K562 (cell line): ENCODE results near the gene KRT77. TPM values are rescaled to one million over a fixed set of nuclear protein-coding genes. Genes with fewer than 3 reads are reported as not detected.

Experiments used
- ATAC-seq: fragments of 200-7000 bp; cut with Tn5 transposase; 3 replicates; pipeline ENCODE4 v1.9.1; 2020; ENCODE audit warnings: moderate library complexity
- BruUV-seq: library from RNA; stranded (reverse); fragments of 400-500 nt; replicated peaks from 2 replicates; lab custom pipeline; 2021; lab: Mats Ljungman, UMichigan
- CTCF ChIA-PET: fragments of 300-600 bp; formaldehyde crosslinking; extraction: SDS; loops from one replicate; lab custom pipeline; 2021; ENCODE audit warnings: low intra/inter-chr PET ratio; lab: Yijun Ruan, JAX
- POLR2A ChIA-PET: fragments of 300-600, 350-650 bp; sonication (Branson Sonifier 250); formaldehyde crosslinking; extraction: SDS; loops from one replicate; lab custom pipeline; 2021; ENCODE audit warnings: antibody characterized with exemption, inconsistent platforms; lab: Yijun Ruan, JAX
- DNase-seq, 4 experiments: peaks; one replicate each; pipeline versions ENCODE4 v3.0.0 to v3.0.0-alpha.2; 2011 to 2018; ENCODE audit warnings: low spot score in 3 of 4, mixed read lengths in 3 of 4; ENCODE audit errors: extremely low read depth in 1 of 4
- FAIRE-seq: peaks from 2 replicates; lab custom pipeline; 2011; peaks lifted over from hg19 to GRCh38; lab: Jason Lieb, UNC
- H2AFZ ChIP-seq: 2 replicates; pipeline ENCODE4 v1.6.0; 2011; ENCODE audit warnings: low read depth, low read length, control low read depth, inconsistent platforms
- H3K27ac ChIP-seq: fragments of 200-600 bp; 3 replicates; pipeline ENCODE4 v1.8.0; 2011; ENCODE audit warnings: low read depth, mild to moderate bottlenecking, control low read depth, inconsistent platforms, low read length, moderate library complexity, mixed read lengths; ENCODE audit errors: extremely low read depth
- H3K27me3 ChIP-seq, 2 experiments: fragments of 300-600 bp in 1 of 2; 2 replicates in 1 of 2; 3 replicates in 1 of 2; pipeline versions ENCODE4 v1.6.0 to v1.8.0; 2011; ENCODE audit warnings: inconsistent platforms in 2 of 2, low read length in 2 of 2, mild to moderate bottlenecking in 1 of 2, mixed read lengths in 1 of 2, moderate library complexity in 1 of 2; ENCODE audit not compliant: control insufficient read depth in 2 of 2, insufficient read depth in 2 of 2
- H3K36me3 ChIP-seq: fragments of 300-600 bp; 3 replicates; pipeline ENCODE4 v1.8.0; 2011; ENCODE audit warnings: mild to moderate bottlenecking, low read length, inconsistent platforms; ENCODE audit not compliant: control insufficient read depth, insufficient read depth
- H3K4me1 ChIP-seq, 2 experiments: fragments of 200-600 bp in 1 of 2; replicated peaks in 1 of 2; 2 replicates in 1 of 2; 3 replicates in 1 of 2; pipeline versions ENCODE4 v1.5.1 to v1.8.0; 2011; ENCODE audit warnings: inconsistent platforms in 2 of 2, low read length in 2 of 2, mild to moderate bottlenecking in 1 of 2, mixed read lengths in 1 of 2, moderate library complexity in 1 of 2; ENCODE audit not compliant: control insufficient read depth in 2 of 2, insufficient read depth in 2 of 2
- H3K4me2 ChIP-seq: 2 replicates; pipeline ENCODE4 v1.6.1; 2011; ENCODE audit warnings: low read length, control low read depth, inconsistent platforms, mixed read lengths; ENCODE audit not compliant: insufficient read depth
- H3K4me3 ChIP-seq: fragments of 200-600 bp; sonication (generic), shearing (Covaris generic); 2 replicates; pipeline ENCODE4 v1.5.1; 2016; ENCODE audit warnings: control low read depth, inconsistent platforms
- H3K79me2 ChIP-seq: fragments of 200-600 bp; 3 replicates; pipeline ENCODE4 v1.8.0; 2011; ENCODE audit warnings: low read length, inconsistent platforms; ENCODE audit not compliant: control insufficient read depth, insufficient read depth
- H3K9ac ChIP-seq, 2 experiments: 2 replicates each; pipeline versions ENCODE4 v1.6.0 to v1.6.1; 2011; ENCODE audit warnings: low read depth in 2 of 2, low read length in 2 of 2, control low read depth in 1 of 2, inconsistent platforms in 1 of 2, mild to moderate bottlenecking in 1 of 2, mixed read lengths in 1 of 2; ENCODE audit not compliant: insufficient read depth in 1 of 2
- H3K9me1 ChIP-seq: one replicate; pipeline ENCODE4 v1.6.0; 2011; ENCODE audit warnings: inconsistent platforms, mild to moderate bottlenecking, low read length, moderate library complexity; ENCODE audit not compliant: control insufficient read depth, insufficient read depth
- H3K9me3 ChIP-seq: replicated peaks from 2 replicates; pipeline ENCODE4 v1.5.1; 2011; ENCODE audit warnings: low read depth, low read length, inconsistent platforms; ENCODE audit not compliant: control insufficient read depth, insufficient read depth
- H4K20me1 ChIP-seq: replicated peaks from 2 replicates; pipeline ENCODE4 v1.6.1; 2011; ENCODE audit warnings: low read length, inconsistent platforms, mixed read lengths; ENCODE audit not compliant: control insufficient read depth, insufficient read depth
- CBX2 ChIP-seq: fragments of 200-600 bp; sonication (generic); IDR thresholded peaks from one replicate; pipeline ENCODE4 v1.6.1; 2012; ENCODE audit warnings: mild to moderate bottlenecking, low read length, inconsistent platforms; ENCODE audit not compliant: insufficient read depth, poor library complexity, severe bottlenecking
- DMBX1 ChIP-seq: fragments of 250-450 bp; sonication (Bioruptor Pico); IDR thresholded peaks from 2 replicates; pipeline ENCODE4 v1.8.0; 2022; ENCODE audit warnings: inconsistent platforms, mild to moderate bottlenecking, moderate library complexity, borderline replicate concordance
- MAFK ChIP-seq: IDR thresholded peaks from 2 replicates; pipeline ENCODE4 v1.6.1; 2011; ENCODE audit warnings: low read length, improper control_type of control experiment
- MAZ ChIP-seq, 2 experiments: fragments of 450-650 bp in 1 of 2; sonication (generic) in 1 of 2; formaldehyde crosslinking; IDR thresholded peaks in 1 of 2; conservative IDR thresholded peaks in 1 of 2; 2 replicates each; pipeline versions ENCODE4 v1.4.0 to v1.5.0; 2020; ENCODE audit warnings: mild to moderate bottlenecking in 1 of 2, missing genetic modification reagents in 1 of 2
- RBBP5 ChIP-seq: fragments of 200-600 bp; sonication (generic); IDR thresholded peaks from 2 replicates; pipeline ENCODE4 v1.6.1; 2012; ENCODE audit warnings: borderline replicate concordance, mild to moderate bottlenecking, low read length, control low read depth, inconsistent platforms; ENCODE audit not compliant: insufficient read depth, poor library complexity, severe bottlenecking
- TRIM25 ChIP-seq: fragments of 450-650 bp; IDR thresholded peaks from 2 replicates; pipeline ENCODE4 v1.7.0; 2016; ENCODE audit warnings: borderline replicate concordance
- ZC3H11A ChIP-seq: IDR thresholded peaks from 2 replicates; pipeline ENCODE4 v1.6.1; 2012; ENCODE audit warnings: low read depth, low read length, improper control_type of control experiment
- ZNF124 ChIP-seq: sonication (generic); formaldehyde crosslinking; IDR thresholded peaks from 2 replicates; pipeline ENCODE4 v1.8.1; 2022; ENCODE audit warnings: missing genetic modification reagents
- ZNF212 ChIP-seq: fragments of 450-650 bp; formaldehyde crosslinking; IDR thresholded peaks from 2 replicates; pipeline ENCODE4 v1.4.0; 2020; ENCODE audit warnings: mild to moderate bottlenecking
- ZNF316 ChIP-seq: fragments of 450-650 bp; IDR thresholded peaks from 2 replicates; pipeline ENCODE4 v1.6.1; 2016
- ZZZ3 ChIP-seq: fragments of 450-650 bp; IDR thresholded peaks from 2 replicates; pipeline ENCODE4 v1.6.1; 2016; ENCODE audit warnings: antibody characterized with exemption, mild to moderate bottlenecking, moderate library complexity
- WGBS: fragments of 100-300 bp; shearing (Covaris generic); methylation state at CpG from one replicate; pipeline ENCODE4 v1.1.6; 2016; ENCODE audit warnings: low coverage, mixed read lengths; ENCODE audit not compliant: insufficient coverage; ENCODE audit errors: missing lambda C conversion rate; 5-methylcytosine and 5-hydroxymethylcytosine counted together
- in situ Hi-C: fragments of 300-500 bp; cut with MboI; formaldehyde crosslinking; loops from 4 replicates; pipeline ENCODE4 v1.15.0; 2018; ENCODE audit warnings: inconsistent platforms, mixed read lengths
- intact Hi-C: fragments of 100-400 bp; cut with micrococcal nuclease; formaldehyde crosslinking; loops from 2 replicates; pipeline ENCODE4 v1.14.2; 2022
- polyA plus RNA-seq, 8 experiments: library from polyadenylated mRNA; depleted of rRNA in 4 of 8; stranded (reverse) in 5 of 8; unstranded in 3 of 8; fragments of >200 nt; fragmentation: Nextera tagmentation in 2 of 8; fragmentation: Illumina TruSeq in 1 of 8; extraction: Ambion mirVana in 2 of 8; extraction: Trizol in 1 of 8; gene quantifications; 2 replicates each; pipeline versions ENCODE4 v1.2.1 to v1.2.3, GENCODE V29; 2011 to 2014; ENCODE audit warnings: inconsistent platforms in 1 of 8, missing spikeins in 1 of 8
- total RNA-seq, 7 experiments: library from RNA; depleted of rRNA in 6 of 7; stranded (reverse); fragments of >200 nt in 6 of 7; fragmentation: Illumina TruSeq in 2 of 7; extraction: Trizol in 2 of 7; gene quantifications; 2 replicates each; pipeline versions ENCODE4 v1.2.1 to v1.2.3, GENCODE V29; 2011 to 2021; ENCODE audit warnings: low replicate concordance in 1 of 7
- TF ChIP-seq, protein P1 (sequence below): sonication (generic); formaldehyde crosslinking; IDR thresholded peaks from 2 replicates; pipeline ENCODE4 v1.5.0; 2020; ENCODE audit warnings: missing genetic modification reagents
- TF ChIP-seq, protein P2 (sequence below): sonication (generic); formaldehyde crosslinking; IDR thresholded peaks from 2 replicates; pipeline ENCODE4 v1.8.0; 2022; ENCODE audit warnings: mild to moderate bottlenecking, missing genetic modification reagents
- TF ChIP-seq, protein P3 (sequence below): sonication (generic); formaldehyde crosslinking; IDR thresholded peaks from 2 replicates; pipeline ENCODE4 v1.8.0; 2023; ENCODE audit warnings: mild to moderate bottlenecking, missing genetic modification reagents

Gene KRT77
- total and polyA plus RNA-seq, 9 of the 15 experiments (the other 6 are each of a cell fraction or from before 2014, with no cell fraction given), result not detected

GRCh38 chr12:52693261-52693660 is 10.1 kb downstream of the KRT77 start:
- BruUV-seq, result no TSS peak
- Histone ChIP-seq H3K27me3 (peaks cover 15 to 44% of the 10 kb centered on the region in 2 experiments; a peak in 4 of 5 replicates), H3K36me3 (no peaks in the 10 kb centered on the region), H4K20me1 (peaks cover 4% of the 10 kb centered on the region; the same call in 1 of the 2 replicates), H3K27ac (no peak overlapping the region), H3K79me2 (no peaks in the 10 kb centered on the region), H3K9me1 (no peaks in the 10 kb centered on the region), H3K4me1 (peaks cover 0 to 10% of the 10 kb centered on the region in 2 experiments; a peak in 1 of 5 replicates), H3K9me3 (no peaks in the 10 kb centered on the region), H2AFZ (no peak overlapping the region), H3K4me3 (no peak overlapping the region), H3K9ac (no peak overlapping the region), H3K4me2 (no peak overlapping the region)
- DNase-seq (no peak), ATAC-seq (no peak), FAIRE-seq (no peak)
- POLR2A ChIA-PET, result interaction anchor here (0.7 to 1.0 kb wide), 3 partner anchors 16 to 472 kb away, joined by 3 read pairs; no protein-coding TSS in a partner anchor
- intact Hi-C loops (loop anchor here (10.0 kb wide), 2 partner anchors 108 to 182 kb away; no protein-coding TSS in a partner anchor), in situ Hi-C loops (no loop called here)
- CTCF ChIA-PET, result interaction anchor here (0.6 to 1.7 kb wide), 2 partner anchors 74 to 177 kb away, joined by 3 to 8 read pairs; no protein-coding TSS in a partner anchor
- WGBS, result 7% methylated on average over 5 of the region's 5 CpGs
- no peak for TF ChIP-seq RBBP5
- no peak for TF ChIP-seq ZC3H11A
- TF ChIP-seq ZNF124, result no peak
- TF ChIP-seq ZNF316, result no peak
- no peak for TF ChIP-seq MAFK
- TF ChIP-seq, protein P1, sequence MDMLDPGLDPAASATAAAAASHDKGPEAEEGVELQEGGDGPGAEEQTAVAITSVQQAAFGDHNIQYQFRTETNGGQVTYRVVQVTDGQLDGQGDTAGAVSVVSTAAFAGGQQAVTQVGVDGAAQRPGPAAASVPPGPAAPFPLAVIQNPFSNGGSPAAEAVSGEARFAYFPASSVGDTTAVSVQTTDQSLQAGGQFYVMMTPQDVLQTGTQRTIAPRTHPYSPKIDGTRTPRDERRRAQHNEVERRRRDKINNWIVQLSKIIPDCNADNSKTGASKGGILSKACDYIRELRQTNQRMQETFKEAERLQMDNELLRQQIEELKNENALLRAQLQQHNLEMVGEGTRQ (CRISPR knock-in tag), result no peak
- no peak for TF ChIP-seq ZNF212
- TF ChIP-seq, protein P2, sequence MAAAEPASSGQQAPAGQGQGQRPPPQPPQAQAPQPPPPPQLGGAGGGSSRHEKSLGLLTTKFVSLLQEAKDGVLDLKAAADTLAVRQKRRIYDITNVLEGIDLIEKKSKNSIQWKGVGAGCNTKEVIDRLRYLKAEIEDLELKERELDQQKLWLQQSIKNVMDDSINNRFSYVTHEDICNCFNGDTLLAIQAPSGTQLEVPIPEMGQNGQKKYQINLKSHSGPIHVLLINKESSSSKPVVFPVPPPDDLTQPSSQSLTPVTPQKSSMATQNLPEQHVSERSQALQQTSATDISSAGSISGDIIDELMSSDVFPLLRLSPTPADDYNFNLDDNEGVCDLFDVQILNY (CRISPR knock-in tag), result no peak
- TF ChIP-seq, protein P3, sequence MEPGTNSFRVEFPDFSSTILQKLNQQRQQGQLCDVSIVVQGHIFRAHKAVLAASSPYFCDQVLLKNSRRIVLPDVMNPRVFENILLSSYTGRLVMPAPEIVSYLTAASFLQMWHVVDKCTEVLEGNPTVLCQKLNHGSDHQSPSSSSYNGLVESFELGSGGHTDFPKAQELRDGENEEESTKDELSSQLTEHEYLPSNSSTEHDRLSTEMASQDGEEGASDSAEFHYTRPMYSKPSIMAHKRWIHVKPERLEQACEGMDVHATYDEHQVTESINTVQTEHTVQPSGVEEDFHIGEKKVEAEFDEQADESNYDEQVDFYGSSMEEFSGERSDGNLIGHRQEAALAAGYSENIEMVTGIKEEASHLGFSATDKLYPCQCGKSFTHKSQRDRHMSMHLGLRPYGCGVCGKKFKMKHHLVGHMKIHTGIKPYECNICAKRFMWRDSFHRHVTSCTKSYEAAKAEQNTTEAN, result no peak
- TF ChIP-seq ZZZ3, result no peak
- no peak for TF ChIP-seq CBX2
- no peak for TF ChIP-seq DMBX1 (CRISPR knock-in tag)
- no peak for TF ChIP-seq TRIM25
- TF ChIP-seq MAZ (CRISPR knock-in tag; conservative IDR thresholded peaks at IDR 0.05 in 1 of 2, IDR thresholded peaks at IDR 0.05 in 1 of 2), result no peak
